HG02623 (cell line): ENCODE data around the gene MAN2A1.

ENCODE experiments used
- ATAC-seq: cut with Tn5 transposase; IDR thresholded peaks from one replicate; pipeline ENCODE4 v1.9.1; 2021; ENCODE audit warnings: moderate library complexity; ENCODE audit not compliant: unreplicated experiment

Gene MAN2A1

DNA sequence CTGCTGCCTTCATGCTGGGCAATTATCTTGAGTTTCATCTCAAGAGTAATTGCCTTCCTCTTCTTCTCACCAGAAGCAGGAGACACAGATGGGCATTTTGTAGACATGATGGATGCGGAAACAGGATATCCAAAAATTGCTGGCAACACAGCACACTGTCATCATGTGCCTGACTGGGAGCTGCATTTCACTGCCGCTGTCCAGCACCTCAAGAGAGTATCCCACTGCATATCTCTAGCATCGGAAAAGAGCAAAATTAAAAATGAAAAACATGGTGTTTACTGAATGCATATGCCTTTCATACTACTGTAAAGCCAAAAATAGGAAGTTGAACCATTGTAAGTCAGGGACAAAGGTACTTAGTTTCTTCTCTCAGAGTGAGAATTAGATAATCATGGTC is 210.7 kb downstream of the MAN2A1 start:
- no peak for ATAC-seq

DNA sequence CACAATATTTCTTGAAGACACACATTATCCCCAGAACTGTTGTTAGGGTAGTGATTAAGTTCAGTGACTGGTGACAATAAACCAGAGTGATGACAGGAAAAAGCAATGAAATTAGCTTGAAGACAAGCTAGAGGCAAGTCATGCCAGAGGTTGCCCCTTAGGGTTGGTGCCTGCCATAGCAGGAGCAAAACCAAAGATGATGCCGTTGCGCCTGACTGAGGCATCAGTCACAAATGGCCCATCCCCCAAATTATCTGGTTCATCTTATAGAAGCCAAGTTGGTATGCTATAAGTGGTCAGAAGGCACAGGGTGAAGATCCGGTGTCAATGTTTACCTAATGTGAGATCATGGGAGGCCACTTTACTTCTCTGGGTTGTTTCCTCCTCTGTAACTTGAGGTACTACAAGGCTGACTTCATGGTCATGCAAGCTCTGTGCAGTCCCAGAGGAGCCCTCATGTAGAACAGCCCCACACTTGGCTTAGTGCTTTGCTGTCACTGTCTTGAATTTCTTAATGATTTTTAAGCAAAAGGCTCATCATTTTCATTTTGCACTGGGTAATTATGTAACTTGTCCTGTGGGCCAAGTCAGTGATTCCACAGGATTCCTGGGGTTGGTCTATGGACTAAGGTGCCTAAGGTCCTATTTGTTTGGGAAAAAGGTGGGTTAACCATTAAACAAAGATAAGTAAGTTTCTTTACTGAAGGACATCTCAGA is 211.3 kb downstream of the MAN2A1 start:
- no peak for ATAC-seq

DNA sequence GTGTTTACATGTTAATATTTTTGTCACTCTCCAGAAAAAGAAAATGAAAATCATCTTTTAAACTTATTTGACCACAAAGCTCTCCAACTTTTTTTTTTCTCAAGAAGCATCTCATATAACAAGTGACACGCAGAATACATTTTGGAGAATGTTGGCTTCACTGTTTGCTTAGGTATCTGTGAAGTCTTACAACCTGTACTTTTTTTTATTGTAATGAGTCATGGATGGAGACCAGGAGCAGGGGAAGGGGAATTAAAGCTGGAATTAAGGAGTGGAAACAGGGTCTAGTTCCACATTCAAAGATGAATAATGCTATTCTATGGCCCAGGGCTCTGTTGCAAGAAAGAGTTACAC is 211.9 kb downstream of the MAN2A1 start:
- ATAC-seq = no peak

DNA sequence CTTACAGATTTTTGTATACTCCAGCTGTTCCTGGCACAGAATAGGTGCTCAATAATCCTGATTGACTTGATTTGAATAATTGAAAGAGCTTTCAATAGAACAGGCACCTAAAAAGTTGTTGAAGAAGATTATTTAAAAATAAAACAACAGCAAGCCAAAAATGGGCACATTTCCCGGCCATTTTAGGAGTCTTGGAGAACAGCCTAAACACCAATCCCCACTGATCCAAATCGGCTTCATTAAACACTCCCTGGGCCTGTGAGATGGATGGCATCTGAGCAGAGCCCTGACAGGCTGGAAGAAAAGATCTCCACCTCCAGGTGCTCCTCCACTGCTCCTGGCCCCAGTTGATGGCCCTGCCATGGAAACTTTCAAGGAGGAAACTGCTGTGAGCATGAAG is 213.3 kb downstream of the MAN2A1 start:
- ATAC-seq = no peak

DNA sequence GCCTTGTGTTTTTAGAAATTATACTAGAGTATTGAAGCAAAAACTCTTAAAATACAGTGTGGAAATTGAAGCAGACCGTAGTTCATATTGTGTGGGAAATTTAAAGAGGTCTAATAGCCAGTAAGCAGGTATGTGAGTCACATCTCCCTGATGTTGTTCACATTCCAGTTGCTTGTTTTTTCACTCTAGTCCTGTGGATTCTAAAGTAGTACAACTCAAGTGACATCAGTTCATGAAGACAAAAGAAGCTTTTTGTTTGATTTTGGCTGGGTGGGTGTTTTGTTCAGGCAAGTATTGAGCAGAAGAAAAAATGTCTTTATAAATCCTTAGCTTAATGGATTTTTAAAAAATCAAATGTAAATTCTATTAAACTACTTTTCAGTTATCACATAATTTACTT is 216.2 kb downstream of the MAN2A1 start:
- ATAC-seq = no peak

DNA sequence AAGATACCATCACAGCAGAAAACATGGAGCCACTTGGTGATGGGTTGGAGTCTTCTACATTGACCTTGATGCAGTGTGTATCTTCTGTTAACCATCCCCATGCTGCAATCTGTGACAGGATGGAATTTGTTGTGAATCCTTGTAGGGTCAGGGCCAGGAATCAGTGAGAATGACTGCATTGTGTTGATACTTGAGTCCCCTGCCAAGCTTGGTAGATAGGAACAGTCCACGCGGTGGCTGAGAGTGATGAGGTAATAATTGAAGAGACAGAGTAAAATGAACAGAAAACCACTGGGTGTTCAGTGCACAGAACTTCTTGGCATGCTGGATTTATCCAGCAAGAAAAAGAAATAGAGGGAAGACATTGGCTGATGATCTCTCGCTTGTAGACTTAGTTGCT is 217.5 kb downstream of the MAN2A1 start:
- ATAC-seq = no peak

DNA sequence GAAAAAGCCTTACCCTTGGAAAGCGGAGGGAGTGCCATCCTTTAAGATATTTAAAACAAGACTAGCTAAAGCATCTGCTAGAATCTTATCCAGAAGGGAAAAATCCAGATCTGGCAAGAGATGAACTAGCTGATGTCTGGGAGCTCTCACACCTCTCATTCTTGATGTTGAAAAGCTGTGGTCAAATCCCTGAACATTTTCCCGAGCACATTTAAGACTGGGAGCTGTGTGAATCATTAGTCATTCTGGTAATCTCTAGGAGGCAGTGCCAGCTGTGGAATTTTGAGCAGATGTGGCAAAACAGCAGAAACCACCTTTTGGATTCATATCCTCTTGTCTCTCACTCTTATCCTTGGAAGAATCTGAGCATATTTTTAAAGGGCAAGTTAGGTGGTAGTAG is 218.0 kb downstream of the MAN2A1 start:
- ATAC-seq = no peak

DNA sequence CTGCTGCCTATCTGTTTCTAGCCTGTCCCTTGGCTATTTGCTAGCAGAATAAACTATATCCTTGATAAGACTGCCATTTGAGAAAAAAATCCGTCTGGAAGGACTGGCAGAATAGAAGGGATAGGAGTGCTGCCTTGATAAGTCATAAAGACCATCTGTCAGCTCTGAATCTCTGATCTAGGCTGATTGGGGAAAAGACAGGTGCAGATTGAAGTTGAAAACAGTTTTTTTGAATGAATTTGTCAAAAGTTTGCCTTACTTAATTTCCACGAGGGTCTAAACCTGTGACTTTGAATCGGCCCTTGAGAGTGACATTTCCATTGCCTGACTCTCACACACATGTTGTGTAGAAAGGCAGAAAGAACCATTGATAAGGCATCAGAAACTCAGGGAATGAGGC is 218.6 kb downstream of the MAN2A1 start:
- no peak for ATAC-seq

DNA sequence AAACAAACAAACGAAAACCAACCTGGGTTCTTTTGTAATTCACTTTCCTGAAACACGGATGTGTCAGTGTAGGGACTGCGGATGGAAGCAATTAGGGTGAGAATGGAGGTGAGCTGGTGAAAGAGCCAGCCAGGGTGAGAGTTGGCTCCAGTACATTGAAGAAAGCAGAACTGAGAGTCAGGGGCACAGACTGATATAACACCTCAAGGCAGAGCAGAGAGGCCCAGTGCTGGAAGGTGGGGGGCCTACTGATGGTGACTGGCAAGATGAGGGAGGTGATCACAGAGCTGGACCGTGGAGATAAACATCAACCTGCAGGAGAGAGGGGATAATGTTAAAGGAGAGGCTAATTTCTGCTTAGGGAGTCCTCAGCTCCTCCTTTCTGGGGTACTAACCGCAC is 221.1 kb downstream of the MAN2A1 start:
- no peak for ATAC-seq

DNA sequence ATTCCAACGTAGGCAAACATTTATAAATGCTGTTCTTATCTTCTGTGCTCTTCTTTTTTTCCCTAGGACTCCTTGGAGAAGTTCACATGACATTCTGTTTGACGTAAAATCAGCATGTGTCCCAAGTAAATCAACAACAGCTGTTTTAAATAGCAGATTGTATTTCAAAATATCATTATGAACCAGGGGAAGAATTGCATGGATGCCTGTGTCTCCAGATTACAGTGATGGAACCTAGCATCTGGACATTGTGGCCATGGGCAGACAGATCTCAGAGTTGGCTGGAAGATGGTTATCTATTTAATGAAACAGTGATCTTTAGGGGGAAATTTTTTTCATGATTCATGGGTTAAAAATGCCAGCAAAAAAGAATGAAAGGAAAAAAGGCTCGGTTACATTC is 222.0 kb downstream of the MAN2A1 start:
- no peak for ATAC-seq

DNA sequence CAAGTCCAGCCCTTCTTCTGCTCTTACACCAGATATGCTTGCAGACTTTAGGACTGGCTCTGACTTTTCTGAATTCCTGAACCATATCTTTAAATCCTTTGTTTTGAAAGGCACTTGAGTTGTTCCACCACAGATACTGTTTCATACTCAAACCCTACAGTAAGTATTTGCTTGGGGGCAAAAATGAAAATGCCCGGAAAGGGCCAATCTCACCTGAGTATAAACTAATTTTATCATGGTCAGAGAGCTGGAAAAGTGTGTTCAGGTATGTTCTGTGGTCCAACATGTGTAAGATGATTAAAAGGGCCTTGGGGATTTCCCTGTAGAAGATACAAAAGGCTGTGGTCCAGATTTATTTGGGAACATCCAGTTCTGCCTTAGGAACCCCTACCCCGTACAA is 225.2 kb downstream of the MAN2A1 start:
- ATAC-seq = no peak

DNA sequence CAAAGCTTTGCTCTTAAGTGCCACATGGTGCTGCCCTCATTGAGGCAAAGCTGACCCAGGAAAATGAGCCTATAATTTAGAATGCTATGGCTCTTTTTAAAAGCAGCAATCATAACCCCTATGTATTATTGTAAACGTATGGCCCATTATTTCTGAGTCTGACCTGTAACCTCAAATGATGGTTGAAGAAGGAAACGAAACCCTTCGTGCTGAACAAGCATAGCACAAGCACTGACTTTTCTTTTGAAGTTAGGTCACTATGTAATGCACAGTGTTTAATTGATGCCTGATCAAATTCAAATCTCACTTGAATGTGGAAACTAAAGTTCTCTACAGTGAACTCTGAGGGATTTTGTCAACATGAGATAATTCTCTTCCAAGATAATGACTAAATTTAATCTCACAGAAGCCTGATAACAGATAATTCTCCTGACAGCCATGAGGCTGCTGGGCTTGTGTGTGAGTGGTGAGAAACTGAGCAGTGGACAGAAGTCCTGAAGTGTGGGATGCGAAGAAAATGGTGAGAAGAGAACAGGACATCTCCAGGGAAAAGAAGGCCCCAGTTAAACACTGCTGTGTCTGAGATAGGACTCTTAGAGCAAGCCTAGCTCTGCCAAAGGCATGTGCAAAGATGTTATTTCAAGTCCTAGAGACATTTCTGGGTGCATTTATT is 226.9 kb downstream of the MAN2A1 start:
- ATAC-seq = no peak
